ENCODE data around the gene PTGES3L. TPM values are rescaled to one million over a fixed set of nuclear protein-coding genes. Genes with fewer than 3 reads are reported as not detected.
"Not testable (repeated sequence)": the region's sequence is repeated elsewhere in the genome, so short reads cannot be mapped to it uniquely, and the experiment has no call there.

Gene PTGES3L
- total RNA-seq, 1 donor from 2014 or later: 0.13 TPM

DNA sequence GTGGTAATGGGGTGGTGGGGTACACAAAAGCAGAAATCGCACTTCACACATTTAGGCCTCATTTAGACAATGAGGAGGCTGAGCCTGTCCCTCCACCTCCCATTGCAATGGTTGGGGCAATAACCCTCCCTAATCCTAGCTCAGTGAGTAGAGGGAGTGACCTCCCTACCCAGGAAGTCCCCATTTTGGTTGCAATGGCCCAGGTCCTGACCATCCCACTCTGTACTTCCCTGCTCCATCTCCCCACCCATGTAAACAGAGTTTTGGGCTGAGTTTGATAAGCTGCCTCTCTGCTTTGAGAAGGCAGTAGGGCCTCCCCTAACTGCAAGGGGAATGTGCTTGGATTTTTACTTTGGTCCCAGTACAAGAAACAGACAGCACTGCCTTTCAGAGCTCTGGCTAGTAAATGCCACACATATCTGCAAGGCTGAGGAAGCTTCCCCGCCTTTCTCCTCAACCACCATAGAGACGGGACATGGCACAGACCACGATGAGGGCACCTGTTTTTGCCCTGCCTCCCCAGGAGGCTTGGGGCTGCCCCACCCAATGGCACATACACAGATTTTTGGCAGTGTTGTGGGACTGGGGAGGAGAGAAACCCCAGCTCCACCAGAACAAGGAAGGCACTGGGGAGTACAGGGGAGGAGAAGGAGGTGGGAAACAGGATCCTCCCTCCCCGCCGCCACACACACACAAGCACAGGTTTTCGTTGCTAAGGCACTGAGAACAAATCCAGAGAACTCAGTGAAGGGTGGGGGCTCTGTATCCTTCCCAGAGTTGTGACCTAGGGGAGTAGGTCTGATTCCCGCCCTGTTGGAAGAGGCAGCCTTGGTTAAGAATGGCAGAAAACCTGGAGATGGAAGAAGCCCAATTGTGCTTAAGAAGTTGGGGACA lies 35.0 kb upstream of the PTGES3L start:
- DNase-seq (ENCODE audit: low read depth in 2 of 2): no peak

GRCh38 chr17:43014020-43014648 lies 34.3 kb upstream of the PTGES3L start:
- no peak for DNase-seq (ENCODE audit: low read depth in 2 of 2)

DNA sequence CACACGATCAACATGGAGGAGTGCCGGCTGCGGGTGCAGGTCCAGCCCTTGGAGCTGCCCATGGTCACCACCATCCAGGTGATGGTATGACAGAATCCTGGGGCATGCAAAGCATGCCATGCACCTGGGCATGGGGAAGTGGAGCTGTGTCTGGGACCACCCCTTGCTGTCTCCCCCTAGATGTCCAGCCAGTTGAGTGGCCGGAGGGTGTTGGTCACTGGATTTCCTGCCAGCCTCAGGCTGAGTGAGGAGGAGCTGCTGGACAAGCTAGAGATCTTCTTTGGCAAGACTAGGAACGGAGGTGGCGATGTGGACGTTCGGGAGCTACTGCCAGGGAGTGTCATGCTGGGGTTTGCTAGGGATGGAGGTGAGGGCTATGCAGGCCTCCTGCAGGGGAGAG lies 33.4 kb upstream of the PTGES3L start:
- no peak for DNase-seq (ENCODE audit: low read depth in 2 of 2)

DNA sequence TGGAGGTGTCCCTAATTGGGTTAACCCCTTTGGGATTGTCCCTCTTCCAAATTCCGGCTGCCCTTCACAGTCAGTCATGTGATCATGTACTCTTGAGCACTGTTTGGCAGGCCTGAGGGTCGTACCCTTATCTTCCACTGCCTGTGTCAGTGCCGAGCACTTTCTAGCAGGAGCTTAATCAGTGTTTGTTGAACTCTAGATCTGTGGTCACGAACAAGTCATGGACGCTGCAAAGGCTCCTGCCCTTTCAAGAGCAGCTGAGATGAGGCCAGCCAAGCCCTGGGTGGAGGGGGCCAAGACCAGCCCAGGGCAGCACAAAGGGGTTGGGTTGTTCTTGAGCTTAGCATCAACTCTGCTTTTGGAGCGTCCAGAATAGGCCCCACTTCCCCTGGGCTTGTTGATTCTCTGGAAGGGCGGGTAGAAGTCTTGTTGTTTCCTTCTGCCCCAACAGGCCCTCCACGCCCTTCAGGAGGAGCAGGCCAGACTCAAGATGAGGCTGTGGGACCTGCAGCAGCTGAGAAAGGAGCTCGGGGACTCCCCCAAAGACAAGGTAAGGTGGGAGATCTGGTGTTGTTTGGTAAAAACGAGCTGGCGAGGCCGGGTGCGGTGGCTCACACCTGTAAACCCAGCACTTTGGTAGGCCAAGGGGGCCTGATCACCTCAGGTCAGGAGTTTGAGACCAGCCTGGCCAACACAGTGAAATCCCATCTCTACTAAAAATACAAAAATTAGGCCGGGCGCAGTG lies 32.0 kb upstream of the PTGES3L start:
- DNase-seq (ENCODE audit: low read depth in 2 of 2): no peak

DNA sequence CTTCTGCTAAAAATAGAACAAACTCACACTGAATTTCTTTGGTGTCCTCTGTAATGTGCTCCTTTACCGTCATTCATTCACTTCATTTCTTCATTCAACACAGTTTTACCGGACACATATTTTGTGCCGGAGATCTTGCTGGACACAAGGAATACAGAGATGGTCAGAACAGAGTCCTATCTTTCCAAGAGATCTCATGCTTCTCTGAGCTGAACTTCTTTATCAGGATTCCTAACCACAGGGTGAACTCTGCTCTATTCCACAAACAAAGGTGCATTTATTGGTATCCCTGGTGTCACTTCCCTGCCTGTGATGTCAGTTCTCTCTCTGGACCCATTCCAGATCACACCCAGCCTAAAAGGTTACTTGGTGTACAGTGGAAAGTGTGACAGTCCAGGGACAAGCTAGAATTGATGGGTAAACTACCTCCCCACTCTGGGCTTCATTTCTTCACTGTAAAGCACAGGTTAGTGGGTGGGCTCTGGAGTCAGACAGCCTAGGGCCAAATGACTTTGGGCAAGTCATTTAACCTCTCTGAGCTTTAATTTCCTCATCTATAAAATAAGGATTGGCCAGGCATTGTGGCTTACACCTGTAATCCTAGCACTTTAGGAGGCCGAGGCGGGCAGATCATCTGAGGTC lies 30.9 kb upstream of the PTGES3L start:
- peak in 1 of 2 donors; percentile 87 for DNase-seq (ENCODE audit: low read depth in 2 of 2)

GRCh38 chr17:43006639-43007551 lies 27.0 kb upstream of the PTGES3L start, which contains the start of gene IFI35:
Gene IFI35 (plus strand): TSS chr17:43006784. CDS start chr17:43006948, 164 bp downstream.
- DNase-seq (ENCODE audit: low read depth in 2 of 2): peak; percentile 47 to 83

DNA sequence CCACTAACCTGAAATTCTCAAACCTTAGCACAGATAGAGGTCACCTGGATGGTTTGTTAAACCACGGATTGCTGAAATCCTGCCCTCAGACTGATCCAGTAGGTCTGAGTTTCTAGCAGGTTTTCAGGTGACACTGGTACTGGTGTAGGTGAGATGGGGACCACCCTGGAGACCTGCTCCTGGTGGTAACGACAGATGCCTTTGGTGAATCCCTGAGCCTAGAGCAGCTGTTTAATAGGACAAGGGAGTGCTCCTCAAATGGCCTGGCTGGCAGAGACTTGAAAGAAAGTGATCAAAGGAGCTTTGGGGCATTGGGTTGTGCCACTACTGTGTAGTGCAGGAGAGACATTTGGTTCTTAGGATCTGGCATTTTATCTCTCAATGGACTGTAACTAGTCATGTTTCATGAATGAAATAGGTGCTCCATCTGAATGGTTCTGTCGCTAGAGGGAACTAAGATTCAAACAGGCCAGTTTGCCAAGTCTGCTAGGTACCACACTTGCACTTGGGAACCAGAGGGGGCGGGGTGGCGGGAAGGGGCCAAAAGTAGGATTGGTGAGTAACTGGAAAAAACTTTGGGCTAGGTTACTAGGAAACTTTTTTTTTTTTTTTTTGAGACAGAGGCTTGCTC lies 23.8 kb upstream of the PTGES3L start:
- DNase-seq (ENCODE audit: low read depth in 2 of 2): no peak

DNA sequence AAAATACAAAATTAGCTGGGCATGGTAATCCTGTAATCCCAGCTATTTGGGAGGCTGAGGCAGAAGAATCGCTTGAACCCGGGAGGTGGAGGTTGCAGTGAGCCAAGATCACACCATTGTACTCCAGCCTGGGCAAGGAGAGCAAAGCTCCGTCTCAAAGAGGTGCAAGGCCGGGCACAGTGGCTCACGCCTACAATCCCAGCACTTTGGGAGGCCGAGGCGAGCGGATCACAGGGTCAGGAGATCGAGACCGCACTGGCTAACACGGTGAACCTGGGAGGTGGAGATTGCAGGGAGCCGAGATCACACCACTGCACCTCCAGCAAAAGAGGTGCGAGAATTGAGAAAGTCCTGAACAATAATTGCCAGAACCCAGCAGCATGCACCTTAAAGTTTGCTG lies 21.0 kb upstream of the PTGES3L start:
- DNase-seq (ENCODE audit: low read depth in 2 of 2): not testable (repeated sequence)

- no peak for DNase-seq (ENCODE audit: low read depth in 2 of 2)
Observed at GRCh38 chr17:42999003-42999525, 19.2 kb upstream of the PTGES3L start.

- peak; percentile 100 for DNase-seq (ENCODE audit: low read depth in 2 of 2)
Observed at GRCh38 chr17:42997984-42998938, 18.4 kb upstream of the PTGES3L start, which contains the start of gene RPL27. Gene RPL27 (plus strand): TSS chr17:42998419. CDS start chr17:42998751, 332 bp downstream.

GRCh38 chr17:42997390-42997983 lies 17.6 kb upstream of the PTGES3L start:
- DNase-seq (ENCODE audit: low read depth in 2 of 2): no peak

DNA sequence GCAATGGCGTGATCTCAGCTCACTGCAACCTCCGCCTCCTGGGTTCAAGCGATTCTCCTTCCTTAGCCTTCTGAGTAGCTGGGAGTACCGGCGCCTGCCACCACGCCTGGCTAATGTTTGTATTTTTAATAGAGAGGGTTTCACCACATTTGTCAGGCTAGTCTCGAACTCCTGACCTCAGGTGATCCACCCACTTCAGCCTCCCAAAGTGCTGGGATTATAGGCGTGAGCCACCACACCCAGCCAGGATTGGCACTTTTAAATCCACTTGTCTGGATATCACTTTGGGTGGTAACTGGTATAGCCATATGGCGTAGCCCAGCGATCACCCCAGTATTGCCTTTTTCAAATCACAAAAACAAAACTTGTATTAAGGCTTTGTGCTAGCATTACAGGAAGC lies 14.0 kb upstream of the PTGES3L start:
- DNase-seq (ENCODE audit: low read depth in 2 of 2): not testable (repeated sequence)

DNA sequence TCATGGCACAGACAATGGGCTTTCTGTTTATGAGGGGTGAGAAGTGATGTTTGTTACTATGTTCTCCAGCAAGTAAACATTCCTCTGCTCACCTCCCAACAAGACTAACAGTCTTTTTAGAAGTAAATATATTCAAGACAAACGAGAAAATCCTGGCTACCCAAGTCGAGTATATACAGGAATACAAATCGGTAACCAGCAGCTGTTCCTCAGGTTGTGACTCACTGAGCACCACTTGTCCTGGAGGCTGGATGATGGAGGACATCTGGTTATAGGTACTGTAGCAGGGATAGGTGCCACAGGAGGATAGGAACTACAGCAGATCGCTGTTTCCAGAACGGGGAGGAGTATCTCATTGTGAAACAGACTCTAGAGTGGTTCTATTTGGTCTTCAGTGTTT lies 13.0 kb upstream of the PTGES3L start:
- DNase-seq (ENCODE audit: low read depth in 2 of 2): no peak

GRCh38 chr17:42991471-42991870 lies 11.6 kb upstream of the PTGES3L start:
- no peak for DNase-seq (ENCODE audit: low read depth in 2 of 2)

DNA sequence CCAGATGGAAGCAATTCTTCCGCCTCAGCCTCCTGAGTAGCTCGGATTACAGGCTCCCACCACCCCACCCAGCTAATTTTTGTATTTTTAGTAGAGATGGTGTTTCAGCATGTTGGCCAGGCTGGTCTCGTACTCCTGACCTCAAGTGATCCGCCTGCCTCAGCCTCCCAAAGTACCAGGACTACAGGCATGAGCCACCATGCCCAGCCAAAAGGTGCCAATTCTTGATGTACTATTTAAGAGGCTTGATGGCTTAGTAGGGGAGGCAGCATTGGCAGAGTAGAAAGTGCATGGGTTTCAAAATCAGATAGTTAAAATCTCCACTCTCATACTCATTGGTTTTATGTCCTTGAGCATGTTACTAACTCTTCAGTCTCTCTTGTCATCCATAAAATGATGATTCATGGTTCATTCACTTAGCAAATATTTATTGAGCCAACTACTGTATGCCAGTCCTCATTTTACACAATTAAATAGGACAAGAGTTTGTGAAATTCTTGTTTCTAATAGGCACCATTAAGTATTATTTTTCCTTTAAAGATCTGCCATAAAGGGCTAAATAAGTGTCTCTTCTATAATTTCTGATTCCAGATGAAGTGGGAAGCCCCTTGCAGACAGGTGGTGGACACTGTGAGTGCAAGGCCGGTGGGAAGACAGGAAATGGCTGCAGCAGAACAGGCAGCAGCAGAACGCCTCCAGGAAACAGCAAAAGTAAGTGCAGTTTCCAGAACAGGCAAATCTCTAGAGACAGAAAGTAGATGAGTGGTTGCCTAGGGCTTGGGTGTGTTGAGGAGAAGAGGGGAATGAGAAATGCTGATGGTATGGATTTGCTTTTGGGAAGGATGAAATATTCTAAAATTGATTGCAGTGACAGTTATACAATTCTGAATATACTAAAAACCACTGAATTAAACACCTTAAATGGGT lies 10.1 kb upstream of the PTGES3L start:
- DNase-seq (ENCODE audit: low read depth in 2 of 2): no peak

DNA sequence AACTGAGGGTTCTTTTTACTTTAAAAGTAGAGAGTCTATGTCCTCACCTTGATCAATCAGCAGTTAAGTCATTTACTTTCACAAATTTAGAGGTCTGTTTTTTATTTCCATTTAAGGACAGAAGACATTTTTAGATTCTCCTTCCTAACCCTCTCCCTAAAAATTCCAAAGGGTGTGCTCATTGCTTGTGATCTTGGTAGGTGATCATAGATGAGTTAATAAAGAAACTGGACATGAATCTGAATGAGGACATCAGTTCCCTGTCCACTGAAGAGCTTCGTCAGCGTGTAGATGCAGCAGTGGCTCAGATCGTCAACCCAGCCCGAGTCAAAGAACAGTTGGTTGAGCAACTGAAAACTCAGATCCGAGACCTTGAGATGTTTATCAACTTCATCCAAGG lies 9.3 kb upstream of the PTGES3L start:
- DNase-seq (ENCODE audit: low read depth in 2 of 2): no peak

DNA sequence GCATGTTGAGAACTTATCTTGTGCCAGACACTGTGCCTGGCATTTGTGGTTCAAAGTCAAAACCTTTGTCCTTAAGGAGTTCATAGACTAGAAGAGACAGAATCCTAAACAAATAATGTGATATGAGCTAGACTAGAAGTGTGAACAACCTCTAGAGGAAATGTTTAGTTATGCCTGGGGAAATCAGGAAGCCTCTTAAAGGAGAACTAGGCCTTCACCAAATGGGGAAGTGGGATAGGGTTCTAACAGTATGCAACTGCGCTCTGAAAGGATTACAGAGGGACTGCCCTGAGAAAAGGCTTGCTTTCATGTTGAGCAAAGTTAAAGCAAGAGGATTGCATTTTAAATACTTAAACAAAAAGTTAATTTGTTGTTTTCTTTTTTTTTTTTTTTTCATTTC lies 5.3 kb upstream of the PTGES3L start:
- DNase-seq (ENCODE audit: low read depth in 2 of 2): peak in 1 of 2 donors; percentile 21

Data from dermis microvascular lymphatic vessel endothelial cell (primary cell).